Skeletal muscle cell (primary cell): ENCODE data around the gene LMAN2L.
"Not testable (repeated sequence)": the region's sequence is repeated elsewhere in the genome, so short reads cannot be mapped to it uniquely, and the experiment has no call there.

Experiments
- DNase-seq: peaks from one replicate; pipeline ENCODE4 v3.0.0-alpha.2; 2010; ENCODE audit warnings: low read depth
- H3K4me3 ChIP-seq: 2 replicates; pipeline ENCODE4 v1.5.1; 2011; ENCODE audit warnings: low read depth, mild to moderate bottlenecking, control low read depth, low read length, moderate library complexity

The LMAN2L gene

DNA sequence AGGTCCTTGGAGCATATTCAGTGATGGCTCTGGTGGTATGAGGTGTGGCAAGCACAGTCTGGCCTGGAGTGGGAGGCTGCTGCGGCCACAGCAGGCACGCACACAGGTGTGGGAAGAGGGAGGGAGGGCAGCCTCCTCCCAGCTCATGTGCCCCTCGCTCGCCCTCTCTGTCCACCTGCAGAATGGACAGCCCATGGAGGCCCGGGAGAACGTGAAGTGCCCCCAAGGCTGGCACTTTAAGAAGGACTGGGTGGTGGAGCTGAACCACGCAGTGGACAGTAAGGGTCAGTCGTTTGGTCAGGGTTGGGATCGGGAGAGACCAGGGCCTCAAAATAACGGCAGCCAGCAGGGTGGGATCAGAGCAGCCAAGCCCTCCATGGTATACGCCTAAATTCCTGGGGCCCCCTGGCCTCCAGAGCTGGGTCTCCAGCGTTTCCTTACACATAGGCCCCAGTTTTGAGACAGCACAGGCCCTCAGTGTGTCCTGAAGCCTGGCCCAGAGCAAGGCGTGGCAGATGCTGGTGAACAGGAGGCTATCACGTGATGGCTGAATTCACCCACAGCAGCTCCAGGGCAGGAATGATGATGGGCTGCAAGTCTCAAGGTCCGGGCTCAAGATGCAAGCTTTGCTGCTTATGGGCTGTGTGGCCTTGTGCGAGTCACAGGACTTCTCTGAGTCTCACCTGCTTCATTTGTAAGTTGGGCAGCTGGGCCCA, 49.4 kb downstream of the LMAN2L start:
- no peak overlapping the region for H3K4me3 ChIP-seq

DNA sequence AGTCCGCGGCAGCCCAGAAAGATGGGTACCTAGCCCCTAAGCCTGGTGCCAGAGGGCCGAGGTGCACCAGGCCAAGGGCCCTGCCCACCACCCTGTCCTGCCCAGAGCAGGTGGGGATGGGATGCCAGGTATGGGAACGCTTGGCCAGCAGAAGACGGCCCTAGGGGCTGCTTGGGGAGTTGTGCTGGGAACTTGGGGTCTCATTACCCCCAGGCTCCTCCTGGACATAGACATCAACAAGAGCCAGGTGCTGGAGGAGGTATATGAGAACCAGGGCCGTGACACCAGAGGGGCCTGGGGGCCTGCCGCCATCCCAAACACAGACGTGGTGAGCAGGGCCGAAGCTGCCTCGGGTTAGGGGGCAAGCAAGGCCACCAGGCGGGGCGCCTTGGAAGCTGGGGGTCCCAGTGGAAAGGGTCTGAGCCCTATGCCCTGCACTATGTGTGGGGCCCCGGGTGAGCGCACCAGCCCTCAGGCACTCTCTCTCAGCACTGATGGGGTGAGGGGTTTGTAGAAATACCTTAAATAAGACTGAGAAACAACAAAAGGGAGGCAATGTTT, 50.4 kb downstream of the LMAN2L start:
- H3K4me3 ChIP-seq = no peak overlapping the region
- no peak for DNase-seq

More for the DNA sequence above, 49.4 kb downstream of the LMAN2L start:
- DNase-seq = no peak

DNA sequence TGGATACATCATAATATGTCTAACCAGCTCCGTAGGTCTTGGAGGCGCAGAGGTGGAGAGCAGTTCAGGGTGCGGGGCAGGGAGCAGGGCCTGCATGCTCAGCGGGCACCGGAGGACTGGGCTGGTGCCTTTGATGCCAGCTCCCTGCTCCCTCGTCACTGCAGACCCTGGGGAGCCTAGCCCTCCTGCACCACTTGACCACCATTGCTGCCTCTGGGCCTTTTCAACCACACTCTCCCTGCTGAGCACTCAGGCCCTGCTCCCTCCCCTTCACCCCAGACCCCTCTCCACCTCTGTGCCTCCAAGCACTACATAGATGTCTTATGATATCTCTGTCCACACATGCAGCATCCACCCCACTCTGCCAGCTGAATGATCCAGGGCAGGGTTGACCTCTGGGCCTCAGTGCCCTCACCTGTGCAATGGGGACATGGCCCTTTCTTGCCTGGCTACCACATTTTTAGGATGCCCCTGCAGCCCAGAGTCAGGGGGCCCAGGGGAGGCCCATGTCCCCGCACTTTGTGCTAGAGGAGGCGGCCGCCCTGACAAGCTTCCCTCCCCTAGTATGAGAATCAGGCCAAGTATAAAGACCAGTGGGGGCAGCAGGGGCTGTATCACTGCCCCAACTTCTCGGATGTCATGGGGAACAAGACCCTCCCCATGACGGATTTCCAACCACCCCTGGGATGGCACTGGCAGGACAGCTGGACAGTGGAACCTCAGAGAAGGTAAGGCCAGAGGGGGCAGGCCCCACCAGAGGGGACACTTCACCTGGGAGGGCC, 51.0 kb downstream of the LMAN2L start:
- no peak for DNase-seq
- H3K4me3 ChIP-seq = no peak overlapping the region

DNA sequence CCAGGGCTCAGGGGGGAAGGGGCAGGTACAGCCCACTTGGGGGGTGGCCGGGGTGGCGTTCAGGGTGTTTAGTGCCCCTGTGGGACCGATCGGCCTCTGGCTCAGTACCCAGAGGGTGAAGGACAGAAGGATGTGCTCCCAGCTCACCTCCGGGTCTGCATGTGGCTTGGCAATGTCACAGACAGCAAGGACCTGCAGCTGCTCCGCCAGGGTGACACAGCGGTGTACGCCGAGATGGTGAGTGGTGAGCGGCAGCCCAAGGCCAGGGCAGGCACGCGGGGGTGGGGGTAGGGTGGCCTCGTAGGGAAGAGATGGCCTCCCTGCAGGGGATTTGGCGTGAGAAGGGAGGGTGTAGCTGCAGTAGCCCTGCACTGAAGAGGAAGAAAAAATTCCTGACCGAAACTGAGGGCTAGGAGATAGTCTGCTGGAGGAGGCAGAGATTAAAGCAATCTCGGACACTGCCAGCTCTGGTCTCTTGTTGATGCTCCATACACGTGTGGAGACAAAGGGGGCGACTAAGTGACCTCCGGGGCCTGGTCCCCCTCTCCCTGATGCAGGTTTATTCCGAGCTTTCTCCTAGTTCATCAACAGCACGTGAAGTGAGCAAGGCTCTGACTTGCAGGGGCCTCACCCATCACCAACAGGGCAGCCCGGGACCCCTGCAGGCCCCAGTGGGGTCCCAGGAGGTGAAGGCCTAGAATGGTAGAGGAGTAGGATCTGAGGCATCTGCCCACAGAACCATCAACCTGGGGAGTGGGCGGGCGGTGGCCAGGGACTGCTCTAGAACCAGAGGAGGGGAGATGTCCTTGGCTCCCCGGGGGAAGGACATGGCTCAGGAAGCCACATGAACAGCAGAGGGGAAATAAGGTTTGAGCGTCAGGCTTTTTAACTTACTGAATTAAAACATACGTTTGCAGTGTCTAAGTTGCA, 51.9 kb downstream of the LMAN2L start:
- DNase-seq = no peak
- no peak overlapping the region for H3K4me3 ChIP-seq

DNA sequence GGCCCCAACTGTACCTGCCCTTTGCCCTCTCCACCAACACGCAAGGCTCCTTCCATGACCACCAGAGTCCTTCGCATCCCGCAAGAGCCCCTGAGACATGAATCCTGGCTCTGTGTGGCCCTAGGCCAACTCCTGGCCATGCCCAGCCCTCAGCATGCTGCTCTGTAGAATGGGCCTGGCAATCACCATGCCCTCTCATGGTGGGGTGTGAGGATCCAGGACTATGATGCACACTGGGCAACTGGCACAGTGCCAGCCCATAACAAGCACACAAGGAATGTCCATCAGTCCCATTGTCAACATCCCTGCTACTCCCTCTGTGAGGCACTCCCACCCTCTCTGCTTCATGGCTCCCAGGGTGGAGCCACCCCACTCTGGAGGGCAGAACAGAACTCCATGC, 52.6 kb downstream of the LMAN2L start:
- H3K4me3 ChIP-seq = no peak overlapping the region
- no peak for DNase-seq

DNA sequence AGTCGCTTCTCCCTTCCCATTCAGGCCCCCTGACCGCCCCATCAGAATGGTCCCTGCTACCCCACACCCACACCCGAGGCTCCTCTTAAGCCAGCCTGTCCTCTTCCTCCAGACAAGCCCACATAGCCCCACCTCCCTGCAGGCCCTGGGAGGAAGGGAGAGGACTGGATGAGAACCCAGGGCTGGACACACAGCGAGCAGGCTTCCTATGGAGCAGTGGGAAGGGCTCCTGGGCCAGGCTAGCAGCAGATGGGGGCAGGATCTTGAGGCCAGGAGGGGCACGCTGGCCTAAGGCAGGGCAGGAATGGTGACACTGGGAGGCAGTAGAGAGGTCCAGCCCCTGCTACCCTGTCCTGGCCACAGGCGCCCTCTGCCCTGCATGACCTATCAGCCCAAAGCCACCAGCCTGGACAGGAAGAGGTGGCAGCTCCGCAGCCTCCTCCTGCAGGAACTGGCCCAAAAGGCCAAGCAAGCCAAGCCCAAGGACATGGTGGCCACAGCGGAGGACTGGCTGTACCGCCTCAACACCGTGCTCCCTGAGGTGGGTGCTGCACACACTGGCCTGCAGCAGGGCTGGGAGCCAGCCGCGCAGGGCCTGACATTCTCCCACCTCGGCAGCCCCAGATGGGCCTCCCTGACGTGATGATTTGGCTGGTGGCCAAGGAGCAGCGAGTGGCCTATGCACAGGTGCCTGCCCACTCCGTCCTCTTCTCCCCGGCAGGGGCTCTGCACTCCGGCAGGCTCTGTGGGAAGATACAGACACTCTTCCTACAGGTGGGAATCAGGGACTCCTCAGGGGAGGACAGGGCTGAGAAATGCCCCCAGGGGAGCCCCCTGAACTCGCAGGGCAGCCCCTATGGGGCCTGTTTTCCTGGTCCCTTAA, 54.0 kb downstream of the LMAN2L start:
- no peak for DNase-seq

DNA sequence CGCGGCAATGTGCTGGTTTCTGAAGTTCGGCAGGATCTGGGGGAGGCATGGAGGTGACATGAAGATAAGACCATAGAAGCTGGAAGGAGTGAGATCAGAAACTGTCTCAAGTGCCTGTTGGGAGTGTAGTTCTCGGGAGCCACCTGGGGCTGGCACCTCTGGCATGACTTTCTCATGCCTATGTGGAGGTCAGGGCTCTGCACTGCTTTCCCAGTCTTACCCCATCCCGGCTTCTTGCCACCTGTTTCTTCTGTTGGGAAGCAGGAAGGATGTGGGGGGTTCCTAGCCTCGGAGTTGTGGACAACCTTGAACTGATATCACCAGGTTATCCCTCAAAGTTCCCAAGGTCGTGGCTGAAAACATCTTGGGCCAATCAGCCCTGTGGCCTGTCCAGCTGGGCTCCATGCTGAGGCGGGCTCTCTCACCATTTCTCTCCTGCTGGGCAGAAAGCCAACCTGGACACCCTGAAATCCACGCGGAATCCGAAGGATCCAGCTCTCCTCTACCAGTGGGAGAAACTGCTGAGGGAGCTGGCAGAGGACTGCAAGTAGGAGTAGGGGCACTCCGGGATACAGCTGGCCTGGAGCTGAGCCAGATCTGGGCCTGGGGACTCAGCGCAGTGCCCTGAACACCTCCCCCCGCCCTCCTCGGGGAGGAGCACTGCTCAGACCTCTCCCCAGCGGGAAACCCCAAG, 54.8 kb downstream of the LMAN2L start:
- no peak for DNase-seq

More for the DNA sequence above, 54.0 kb downstream of the LMAN2L start:
- H3K4me3 ChIP-seq = no peak overlapping the region

DNA sequence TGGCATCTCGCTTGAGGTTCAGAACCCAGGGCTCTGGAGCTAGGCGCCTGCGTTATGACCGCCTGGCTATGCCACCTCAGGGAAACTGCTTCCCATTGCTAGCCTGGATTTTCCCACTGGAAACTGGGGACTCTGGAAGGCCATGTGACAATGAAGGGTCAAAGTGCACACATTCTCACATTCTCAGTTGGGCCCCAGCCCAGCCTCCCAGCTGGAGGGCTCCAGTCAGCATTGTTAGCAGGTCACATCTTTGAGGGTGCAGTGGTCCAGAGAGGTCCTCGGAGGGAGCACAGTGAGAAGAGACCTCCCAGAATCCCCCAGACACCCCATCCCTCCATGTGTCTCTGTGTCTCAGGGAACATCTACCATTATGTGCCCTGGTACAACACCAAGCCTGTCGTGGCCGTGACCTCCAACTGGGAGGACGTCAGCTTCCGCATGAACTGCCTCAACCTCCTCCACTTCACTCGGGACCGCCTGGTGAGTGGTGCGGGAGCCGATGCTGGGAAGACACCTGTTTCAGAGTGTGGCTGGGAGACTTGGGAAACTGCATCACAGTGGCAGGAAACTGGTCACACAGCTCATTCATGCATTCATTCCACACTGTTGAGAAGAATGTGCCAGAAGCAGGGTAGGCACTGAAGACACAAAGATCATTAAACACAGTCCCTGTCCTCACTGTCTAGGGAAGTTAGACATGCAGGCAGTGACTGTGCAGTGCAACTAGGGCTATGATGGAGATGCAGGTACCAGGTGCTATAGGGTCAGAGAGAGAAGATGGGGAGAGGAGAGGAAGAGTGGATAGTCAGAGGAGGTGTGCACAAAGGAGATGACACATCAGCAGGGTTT, 55.7 kb downstream of the LMAN2L start:
- H3K4me3 ChIP-seq = no peak overlapping the region
- no peak for DNase-seq

More for the DNA sequence above, 54.8 kb downstream of the LMAN2L start:
- H3K4me3 ChIP-seq = no peak overlapping the region

DNA sequence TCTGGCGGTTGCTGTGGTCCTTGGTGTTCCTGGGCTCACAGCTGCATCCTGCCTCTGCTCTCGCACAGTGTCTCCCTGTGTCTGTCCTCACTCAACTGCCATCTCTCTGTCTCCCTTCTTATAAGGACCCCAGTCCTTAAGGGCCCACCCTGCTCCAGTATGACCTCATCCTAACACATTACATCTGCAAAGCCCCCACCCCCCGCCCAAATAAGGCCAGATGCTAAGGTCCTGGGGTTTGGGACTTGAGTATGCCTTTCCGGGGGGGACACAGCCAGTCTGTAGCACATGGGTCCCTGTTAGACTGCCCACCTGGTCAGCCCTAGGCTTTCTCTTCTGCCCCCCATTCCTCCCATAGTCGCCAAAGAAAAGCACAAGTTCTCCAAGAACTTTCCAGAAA, 56.6 kb downstream of the LMAN2L start:
- DNase-seq = no peak
- no peak overlapping the region for H3K4me3 ChIP-seq

DNA sequence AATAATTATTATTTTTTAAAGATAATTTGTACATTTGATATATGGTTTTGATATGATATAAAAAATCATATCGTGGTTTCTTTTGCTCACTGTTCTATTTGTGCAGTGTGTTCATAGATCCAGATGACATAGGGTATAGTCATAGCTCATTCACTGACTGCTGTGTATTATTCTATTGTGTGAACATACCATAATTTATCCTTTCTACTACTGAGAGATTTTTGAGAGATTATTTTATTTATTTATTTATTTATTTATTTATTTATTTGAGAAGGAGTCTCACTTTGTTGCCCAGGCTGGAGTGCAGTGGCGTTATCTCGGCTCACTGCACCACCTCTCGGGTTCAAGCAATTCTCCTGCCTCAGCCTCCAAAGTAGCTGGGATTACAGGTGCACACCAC, 58.3 kb downstream of the LMAN2L start:
- DNase-seq = no peak
- H3K4me3 ChIP-seq = no peak overlapping the region

DNA sequence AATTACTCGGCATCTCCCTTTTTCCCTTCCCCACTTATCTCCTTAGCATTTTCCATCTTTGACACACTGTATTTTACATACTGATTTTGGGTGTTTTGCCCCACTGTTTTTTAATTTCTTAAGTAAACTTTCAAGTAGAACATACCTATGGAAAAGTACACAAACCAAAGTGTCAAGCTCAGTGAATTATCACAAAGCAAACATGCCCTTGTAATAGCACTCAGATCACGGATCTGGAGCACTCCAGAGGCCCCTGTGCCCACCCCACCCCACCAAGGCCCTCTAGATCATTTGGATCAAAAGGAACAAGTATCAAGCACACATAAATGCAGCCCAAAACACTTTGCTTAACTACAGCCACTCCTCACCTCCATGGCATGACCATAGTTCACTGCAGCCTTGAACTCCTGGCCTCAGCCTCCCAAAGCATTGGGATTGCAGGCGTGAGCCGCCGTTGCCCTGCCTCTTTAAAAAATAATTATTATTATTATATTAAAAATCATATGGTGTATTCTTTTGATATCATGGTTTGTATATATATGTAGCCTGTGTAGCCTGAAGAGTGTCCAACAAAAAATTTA, 59.2 kb downstream of the LMAN2L start:
- DNase-seq = no peak

DNA sequence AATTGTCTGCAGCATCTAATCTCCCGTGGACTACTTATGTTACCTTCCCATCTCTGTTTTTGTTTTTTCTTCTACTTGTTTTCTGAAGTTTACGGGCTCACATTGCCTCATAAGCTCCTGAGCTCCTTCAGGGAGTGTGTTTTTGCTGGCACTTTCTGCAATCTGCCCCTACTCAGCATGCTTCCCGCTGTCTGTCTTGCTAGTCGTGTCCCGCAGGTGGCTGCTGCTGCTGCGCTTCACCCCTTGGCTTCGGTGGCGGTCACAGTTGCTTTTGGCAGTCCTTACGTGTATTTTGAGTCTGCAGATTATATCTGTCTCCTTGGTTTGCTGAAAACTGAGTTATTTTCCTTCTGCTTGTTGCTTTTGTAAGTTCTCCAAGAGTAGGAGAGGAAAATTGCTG, 60.0 kb downstream of the LMAN2L start:
- no peak for DNase-seq
- H3K4me3 ChIP-seq = no peak overlapping the region

More for the DNA sequence above, 59.2 kb downstream of the LMAN2L start:
- H3K4me3 ChIP-seq = no peak overlapping the region

DNA sequence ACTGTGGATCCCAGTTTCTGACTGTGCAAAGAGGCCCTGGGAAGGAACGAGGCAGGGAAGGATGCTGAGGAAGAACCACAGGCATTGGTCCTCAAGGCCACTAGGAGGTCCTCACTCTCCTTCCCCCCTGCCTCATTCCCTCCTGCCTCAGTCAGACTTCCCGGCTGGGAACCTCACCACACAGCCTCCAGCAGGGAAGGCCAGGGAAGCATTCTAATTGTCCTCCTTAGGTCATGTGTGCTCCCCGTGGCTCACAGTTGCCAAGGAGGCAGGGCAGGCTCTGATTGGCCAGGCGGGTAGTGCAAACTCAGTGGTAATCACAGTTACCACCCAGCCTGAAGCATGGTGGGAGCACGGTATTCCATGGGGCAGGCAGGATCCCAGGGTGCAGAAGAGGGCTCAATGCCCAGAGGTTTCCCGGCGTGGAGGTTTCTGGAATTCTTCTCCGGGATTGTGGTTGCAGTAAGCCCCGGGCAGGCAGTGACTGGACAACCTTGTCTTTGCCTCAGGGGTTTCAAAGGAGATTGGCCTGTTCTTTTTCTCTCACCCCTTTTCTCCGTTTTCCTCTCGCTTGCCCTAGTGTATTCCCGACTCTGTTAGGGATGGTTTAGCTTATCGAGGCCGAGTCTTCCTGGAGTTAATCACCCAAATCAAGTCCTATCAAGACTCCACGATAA, 70.2 kb downstream of the LMAN2L start:
- DNase-seq = no peak
- no peak overlapping the region for H3K4me3 ChIP-seq

DNA sequence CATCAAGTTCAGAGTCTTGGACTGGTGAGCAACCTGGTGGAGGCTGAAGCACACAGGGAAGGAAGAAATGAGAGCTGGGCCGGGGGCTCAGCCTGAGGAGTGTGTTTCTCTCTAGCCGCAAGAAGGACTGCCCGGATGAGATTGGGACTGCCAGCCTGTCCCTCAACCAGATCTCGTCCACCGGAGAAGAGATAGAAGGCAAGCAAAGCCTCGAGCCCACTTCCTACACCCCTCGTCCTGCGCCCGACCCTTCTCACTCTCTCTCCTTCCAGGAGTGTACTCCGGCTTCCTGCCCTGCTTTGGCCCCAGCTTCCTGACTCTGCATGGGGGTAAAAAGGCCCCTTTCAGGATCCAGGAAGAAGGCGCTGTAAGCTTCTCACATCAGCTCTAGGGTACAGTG, 71.1 kb downstream of the LMAN2L start:
- H3K4me3 ChIP-seq = no peak overlapping the region
- no peak for DNase-seq

DNA sequence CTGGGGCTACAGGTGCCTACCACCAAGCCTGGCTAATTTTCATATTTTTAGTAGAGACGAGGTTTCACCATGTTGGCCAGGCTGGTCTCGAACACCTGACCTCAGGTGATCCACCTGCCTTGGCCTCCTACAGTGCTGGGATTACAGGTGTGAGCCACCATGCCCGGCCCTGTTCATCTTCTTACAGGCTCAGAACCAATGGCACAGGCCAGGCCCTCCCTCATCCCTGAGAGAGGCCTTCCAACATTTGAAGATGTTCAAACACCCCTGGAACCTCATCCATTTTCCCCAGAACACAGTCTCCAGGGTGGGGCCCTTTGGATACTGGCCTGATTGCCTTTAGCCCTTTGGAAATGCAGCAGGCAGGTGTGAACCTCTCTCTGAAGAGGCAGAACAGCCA, 74.1 kb downstream of the LMAN2L start:
- not testable (repeated sequence) for DNase-seq, H3K4me3 ChIP-seq

DNA sequence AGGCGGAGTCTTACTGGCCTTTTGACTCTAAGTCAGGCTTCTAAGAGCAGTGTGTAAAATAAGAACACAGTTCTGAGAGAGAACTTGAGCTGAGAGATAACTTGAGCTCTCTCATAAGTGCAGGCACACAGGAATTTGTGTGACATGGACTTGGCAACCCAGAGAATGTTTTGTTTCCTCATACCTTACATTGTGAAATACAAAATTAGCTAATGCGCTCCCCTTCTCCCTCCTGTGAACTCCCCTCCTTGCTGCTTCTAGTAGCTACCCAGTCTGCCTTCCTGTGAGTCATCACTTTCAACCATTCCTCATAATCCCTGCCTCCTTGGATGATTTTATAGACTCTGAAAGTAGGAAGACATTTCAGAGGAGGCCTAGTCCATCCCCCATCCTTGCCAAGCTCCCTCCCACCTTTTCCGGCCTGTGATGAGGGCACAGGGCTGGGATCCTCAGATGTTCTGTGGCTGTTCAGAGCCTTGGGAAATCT, 74.7 kb downstream of the LMAN2L start:
- H3K4me3 ChIP-seq = no peak overlapping the region
- peak; percentile 97 for DNase-seq
